ENCODE data around the gene SLC11A1. TPM values are rescaled to one million over a fixed set of nuclear protein-coding genes. Genes with fewer than 3 reads are reported as not detected.

Gene SLC11A1
- total RNA-seq, 2 experiments from 2014 or later: 0.21 to 0.29 TPM

DNA sequence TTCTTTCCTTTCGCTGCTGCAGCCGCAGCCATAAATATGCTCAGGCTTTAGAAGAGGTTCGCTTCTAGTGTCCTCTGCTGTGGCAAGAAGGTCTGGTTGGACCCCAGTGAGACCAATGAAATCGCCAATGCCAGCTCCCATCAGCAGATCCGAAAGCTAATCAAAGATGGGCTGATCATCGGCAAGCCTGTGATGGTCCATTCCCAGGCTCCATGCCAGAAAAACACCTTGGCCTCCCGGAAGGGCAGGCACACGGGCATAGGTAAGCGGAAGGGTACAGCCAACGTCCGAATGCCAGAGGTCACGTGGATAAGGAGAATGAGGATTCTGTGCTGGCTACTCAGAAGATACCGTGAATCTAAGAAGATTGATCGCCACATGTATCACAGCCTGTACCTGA, 28.0 kb upstream of the SLC11A1 start:
- DNase-seq: no peak
- Mint-ChIP-seq H3K36me3 (ENCODE audit: low read depth) (no peaks in the 10 kb centered on the region), H3K27me3 (ENCODE audit: low read depth) (peaks cover 6% of the 10 kb centered on the region), H3K27ac (no peak overlapping the region), H3K4me1 (ENCODE audit: low read depth) (no peaks in the 10 kb centered on the region), H3K9me3 (ENCODE audit: insufficient read depth) (peaks cover 21% of the 10 kb centered on the region), H3K4me3 (no peak overlapping the region)
- no peak for ATAC-seq
- ChIA-PET CTCF (interaction anchor here (5.8 kb wide), 1 partner anchor 51 kb away, joined by 62 read pairs; no protein-coding TSS in a partner anchor), POLR2A (no interaction called here)

DNA sequence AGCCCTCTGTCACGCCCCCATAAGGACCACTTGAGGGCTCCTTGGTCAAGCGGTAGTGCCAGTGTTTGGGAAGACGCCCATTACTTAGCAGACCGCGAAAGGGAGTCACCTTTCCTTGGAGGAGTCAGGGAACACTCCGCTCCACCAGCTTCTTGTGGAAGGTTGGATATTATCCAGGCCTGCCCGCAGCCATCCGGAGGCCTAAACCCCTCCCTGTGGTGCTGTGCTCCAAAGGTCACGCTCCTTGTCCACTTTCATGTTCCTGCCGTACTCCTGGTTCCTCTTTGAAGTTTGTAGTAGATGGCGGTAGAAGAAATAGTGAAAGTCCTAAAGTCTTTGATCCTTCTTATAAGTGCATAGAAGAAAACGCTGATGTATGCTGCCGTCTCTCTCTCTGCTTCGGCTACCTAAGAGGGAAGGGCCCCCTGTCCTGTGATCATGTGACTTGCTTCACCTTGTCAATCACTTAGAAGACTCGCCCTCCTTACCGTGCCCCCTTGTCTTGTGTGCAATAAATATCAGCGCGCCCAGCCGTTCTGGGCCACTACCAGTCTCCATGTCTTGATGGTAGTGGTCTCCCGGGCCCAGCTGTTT, 27.1 kb upstream of the SLC11A1 start:
- Mint-ChIP-seq H3K27me3 (ENCODE audit: low read depth) (peaks cover 6% of the 10 kb centered on the region), H3K36me3 (ENCODE audit: low read depth) (no peaks in the 10 kb centered on the region), H3K27ac (no peak overlapping the region), H3K4me1 (ENCODE audit: low read depth) (no peaks in the 10 kb centered on the region), H3K4me3 (no peak overlapping the region), H3K9me3 (ENCODE audit: insufficient read depth) (peaks cover 16% of the 10 kb centered on the region)
- ATAC-seq (no peak), DNase-seq (no peak)
- CTCF ChIA-PET: interaction anchor here (1.3 to 5.8 kb wide), 4 partner anchors 33 to 83 kb away, joined by 3 to 62 read pairs (median 14); no protein-coding TSS in a partner anchor
- POLR2A ChIA-PET: no interaction called here

DNA sequence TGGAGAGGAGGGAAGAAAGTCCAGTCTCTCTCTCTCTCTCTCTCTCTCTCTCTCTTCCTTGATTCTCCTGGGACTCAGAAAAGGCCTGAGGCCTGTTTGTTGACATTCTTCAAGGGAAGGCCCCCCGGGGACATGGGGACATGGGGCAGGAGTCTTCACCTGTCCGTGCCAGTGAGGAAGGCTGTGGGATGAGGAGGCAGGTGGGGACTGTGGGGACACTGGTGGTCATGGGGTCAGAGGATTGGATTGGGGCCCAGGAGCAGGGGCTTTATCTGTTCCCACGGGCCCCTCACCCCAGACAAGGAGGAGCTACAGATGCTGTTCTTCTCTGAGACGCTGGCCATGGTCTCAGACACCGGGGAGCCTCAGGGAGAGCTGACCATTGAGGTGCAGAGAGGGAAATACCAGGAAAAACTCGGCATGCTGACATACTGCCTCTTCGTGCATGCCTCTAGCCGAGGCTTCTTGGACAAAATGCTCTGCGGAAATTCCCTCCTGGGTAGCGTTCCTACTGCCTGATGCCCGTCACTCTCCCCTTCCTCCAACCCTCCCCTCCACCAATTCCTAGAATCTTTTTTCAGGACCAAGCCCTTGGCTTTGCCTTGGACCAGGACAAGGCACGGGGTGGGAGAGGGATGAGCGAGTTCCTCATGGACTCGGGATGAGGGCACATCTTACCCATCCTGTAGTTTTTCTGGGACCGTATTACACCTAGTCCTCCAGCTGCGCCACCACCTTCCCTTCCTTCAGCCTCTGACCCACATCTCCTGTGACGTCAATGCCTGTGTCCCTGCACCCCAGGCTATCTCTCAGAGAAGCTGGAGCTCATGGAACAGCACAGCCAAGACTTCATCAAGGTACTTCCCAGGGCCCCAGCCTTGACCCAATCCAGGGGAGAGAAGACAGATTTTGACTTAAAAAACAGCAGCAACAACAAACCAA, 24.6 kb upstream of the SLC11A1 start:
- peaks cover under 1% of the 10 kb centered on the region for H3K9me3 Mint-ChIP-seq (ENCODE audit: insufficient read depth)
- H3K36me3 Mint-ChIP-seq (ENCODE audit: low read depth): no peaks in the 10 kb centered on the region
- ChIA-PET CTCF (interaction anchor here (0.6 to 5.8 kb wide), 19 partner anchors 10 to 105 kb away, joined by 3 to 62 read pairs (median 6); no protein-coding TSS in a partner anchor), POLR2A (no interaction called here)
- H3K4me3 Mint-ChIP-seq: no peak overlapping the region
- H3K27me3 Mint-ChIP-seq (ENCODE audit: low read depth): peaks cover 6% of the 10 kb centered on the region
- peak overlapping the region; percentile 66 for H3K27ac Mint-ChIP-seq
- DNase-seq (no peak), ATAC-seq (no peak)
- peaks cover 2% of the 10 kb centered on the region for H3K4me1 Mint-ChIP-seq (ENCODE audit: low read depth)

DNA sequence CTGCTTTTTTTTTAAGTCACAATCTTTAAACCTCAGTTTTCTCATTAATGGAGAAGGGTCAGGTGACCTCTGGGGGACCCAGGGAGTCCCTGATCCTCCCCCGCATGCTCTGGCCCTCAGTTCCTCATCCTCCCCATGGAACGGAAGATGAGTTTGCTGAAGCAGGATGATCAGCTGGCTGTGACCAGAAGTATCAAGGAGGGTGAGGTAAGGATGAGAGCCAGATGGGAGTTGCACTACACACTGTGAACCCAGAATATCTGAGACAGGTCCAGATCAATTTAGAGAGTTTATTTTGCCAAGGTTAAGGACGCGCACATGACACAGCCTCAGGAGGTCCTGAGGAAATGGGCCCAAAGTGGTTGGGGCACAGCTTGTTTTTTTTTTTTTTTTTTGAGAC, 21.6 kb upstream of the SLC11A1 start:
- ChIA-PET CTCF (no interaction called here), POLR2A (no interaction called here)
- Mint-ChIP-seq H3K4me3 (no peak overlapping the region), H3K4me1 (ENCODE audit: low read depth) (peaks cover 6% of the 10 kb centered on the region), H3K27ac (no peak overlapping the region), H3K27me3 (ENCODE audit: low read depth) (peaks cover 5% of the 10 kb centered on the region), H3K36me3 (ENCODE audit: low read depth) (no peaks in the 10 kb centered on the region), H3K9me3 (ENCODE audit: insufficient read depth) (no peaks in the 10 kb centered on the region)
- no peak for DNase-seq
- ATAC-seq: no peak

DNA sequence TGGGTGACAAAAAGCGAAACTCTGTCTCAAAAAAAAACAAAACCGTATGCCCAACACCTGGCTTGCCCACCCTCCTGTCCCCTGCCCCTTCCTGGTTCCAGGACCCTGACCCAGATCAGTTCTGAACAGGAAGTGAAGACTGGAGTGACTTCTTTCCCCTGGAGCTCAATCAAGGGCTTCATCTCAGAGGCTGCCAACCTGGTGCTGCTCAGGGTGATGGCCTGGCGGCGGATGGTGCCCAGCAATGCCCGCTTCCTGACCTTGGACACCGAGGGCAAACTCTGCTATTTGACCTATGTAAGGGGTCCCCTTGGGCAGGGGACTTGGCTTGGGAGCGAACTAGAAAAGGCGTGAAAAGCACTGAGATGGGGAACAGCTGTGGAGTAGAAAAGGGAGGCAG, 19.5 kb upstream of the SLC11A1 start:
- Mint-ChIP-seq H3K27me3 (ENCODE audit: low read depth) (peaks cover 5% of the 10 kb centered on the region), H3K4me1 (ENCODE audit: low read depth) (peaks cover 18% of the 10 kb centered on the region), H3K9me3 (ENCODE audit: insufficient read depth) (no peaks in the 10 kb centered on the region), H3K36me3 (ENCODE audit: low read depth) (no peaks in the 10 kb centered on the region), H3K27ac (peak overlapping the region; percentile 67), H3K4me3 (no peak overlapping the region)
- no peak for DNase-seq
- POLR2A ChIA-PET: interaction anchor here (0.6 kb wide), 1 partner anchor 12 kb away, joined by 3 read pairs; no protein-coding TSS in a partner anchor
- no peak for ATAC-seq
- CTCF ChIA-PET: interaction anchor here (0.6 to 0.9 kb wide), 2 partner anchors 34 to 91 kb away, joined by 3 read pairs; no protein-coding TSS in a partner anchor

DNA sequence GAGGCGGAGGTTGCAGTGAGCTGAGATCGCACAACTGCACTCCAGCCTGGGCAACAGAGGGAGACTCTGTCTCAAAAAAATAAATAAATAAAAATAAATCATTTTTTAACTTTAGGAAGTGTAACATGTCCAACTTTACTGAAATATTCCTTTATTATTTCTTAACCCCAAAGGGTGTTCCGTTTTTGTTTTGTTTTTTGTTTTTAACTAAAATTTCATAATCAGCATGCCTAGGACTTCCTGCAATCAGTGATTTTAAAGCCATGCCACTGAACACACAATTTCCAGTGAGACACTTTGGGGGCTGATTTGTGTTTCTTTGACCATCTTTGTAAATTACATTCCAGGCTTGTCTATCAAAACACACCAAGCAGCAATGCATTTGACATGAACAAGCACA, 18.3 kb upstream of the SLC11A1 start:
- no peaks in the 10 kb centered on the region for H3K9me3 Mint-ChIP-seq (ENCODE audit: insufficient read depth)
- ChIA-PET CTCF (no interaction called here), POLR2A (interaction anchor here (0.6 kb wide), 1 partner anchor 25 kb away, joined by 4 read pairs; no protein-coding TSS in a partner anchor)
- H3K36me3 Mint-ChIP-seq (ENCODE audit: low read depth): peaks cover 2% of the 10 kb centered on the region
- no peak for DNase-seq
- H3K27ac Mint-ChIP-seq: no peak overlapping the region
- H3K27me3 Mint-ChIP-seq (ENCODE audit: low read depth): peaks cover 8% of the 10 kb centered on the region
- peaks cover 27% of the 10 kb centered on the region for H3K4me1 Mint-ChIP-seq (ENCODE audit: low read depth)
- no peak overlapping the region for H3K4me3 Mint-ChIP-seq
- ATAC-seq: no peak

DNA sequence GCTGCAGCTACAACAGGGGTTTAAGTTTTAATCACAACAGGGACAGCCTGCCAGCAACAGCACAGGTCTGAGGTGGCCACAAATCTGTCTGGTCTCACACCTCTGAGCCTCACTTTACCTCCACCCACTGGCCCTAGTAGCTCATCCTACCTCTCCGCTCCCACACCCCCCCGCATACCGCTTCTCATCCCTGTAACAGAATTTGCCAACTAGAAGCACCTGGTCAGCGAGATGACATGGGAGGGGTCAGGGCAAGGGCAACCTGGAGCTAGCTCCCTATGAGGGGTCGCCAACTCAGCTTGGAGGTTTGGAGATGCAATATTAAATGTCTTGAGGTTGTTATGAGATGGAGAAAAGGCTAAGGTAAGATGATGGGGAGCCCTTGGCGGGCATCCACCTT, 17.9 kb upstream of the SLC11A1 start:
- CTCF ChIA-PET: no interaction called here
- Mint-ChIP-seq H3K4me3 (no peak overlapping the region), H3K9me3 (ENCODE audit: insufficient read depth) (no peaks in the 10 kb centered on the region), H3K27ac (no peak overlapping the region), H3K4me1 (ENCODE audit: low read depth) (peaks cover 31% of the 10 kb centered on the region), H3K27me3 (ENCODE audit: low read depth) (peaks cover 10% of the 10 kb centered on the region), H3K36me3 (ENCODE audit: low read depth) (peaks cover 2% of the 10 kb centered on the region)
- ATAC-seq (no peak), DNase-seq (no peak)
- POLR2A ChIA-PET: no interaction called here

DNA sequence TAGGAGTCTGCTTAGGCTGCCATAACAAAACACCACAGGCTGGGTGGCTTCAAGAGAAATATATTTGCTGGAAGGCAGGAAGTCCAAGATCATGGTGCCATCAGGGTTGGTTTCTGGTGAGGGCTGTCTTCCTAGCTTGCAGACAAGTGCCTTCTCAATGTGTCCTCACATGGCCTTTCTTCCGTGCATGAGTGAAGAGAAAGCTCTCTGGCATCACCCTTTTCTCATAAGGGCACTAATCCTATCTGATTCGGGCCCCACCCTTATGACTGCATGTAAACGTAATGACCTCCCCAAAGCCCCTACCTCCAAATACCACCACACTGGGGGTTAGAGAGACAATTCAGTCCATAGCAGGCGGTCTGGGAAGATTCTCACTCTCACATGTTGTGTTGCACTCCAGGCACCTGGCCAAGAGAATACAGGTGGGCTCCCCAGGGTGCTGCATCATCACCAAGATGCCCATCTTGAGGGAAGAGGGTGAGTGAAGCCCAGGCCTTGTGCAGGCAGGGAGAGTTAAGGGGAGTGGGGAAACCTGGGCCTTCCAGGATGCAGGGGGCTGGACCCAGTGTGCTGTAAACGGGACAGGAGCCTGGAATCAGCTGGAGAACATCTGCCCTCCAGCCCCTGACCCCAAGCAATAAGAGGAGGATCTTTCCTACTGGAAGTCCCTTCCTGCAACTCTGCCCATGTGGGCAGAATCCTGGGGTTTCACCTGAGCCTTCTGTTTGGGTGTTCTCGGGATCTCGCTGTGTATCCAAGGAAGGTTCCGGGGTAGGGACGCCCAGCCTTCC, 15.3 kb upstream of the SLC11A1 start:
- ChIA-PET POLR2A (interaction anchor here (1.0 to 1.6 kb wide), 2 partner anchors 11 to 30 kb away, joined by 3 to 5 read pairs; no protein-coding TSS in a partner anchor), CTCF (interaction anchor here (0.9 to 1.5 kb wide), 4 partner anchors 8 to 94 kb away, joined by 3 to 7 read pairs (median 4); partner anchors contain the start of gene CATIP)
- ATAC-seq: no peak
- DNase-seq: no peak
- Mint-ChIP-seq H3K27me3 (ENCODE audit: low read depth) (peaks cover 16% of the 10 kb centered on the region), H3K9me3 (ENCODE audit: insufficient read depth) (no peaks in the 10 kb centered on the region), H3K27ac (peak overlapping the region; percentile 75), H3K4me1 (ENCODE audit: low read depth) (peaks cover 36% of the 10 kb centered on the region), H3K4me3 (peak overlapping the region; percentile 78), H3K36me3 (ENCODE audit: low read depth) (peaks cover 2% of the 10 kb centered on the region)

DNA sequence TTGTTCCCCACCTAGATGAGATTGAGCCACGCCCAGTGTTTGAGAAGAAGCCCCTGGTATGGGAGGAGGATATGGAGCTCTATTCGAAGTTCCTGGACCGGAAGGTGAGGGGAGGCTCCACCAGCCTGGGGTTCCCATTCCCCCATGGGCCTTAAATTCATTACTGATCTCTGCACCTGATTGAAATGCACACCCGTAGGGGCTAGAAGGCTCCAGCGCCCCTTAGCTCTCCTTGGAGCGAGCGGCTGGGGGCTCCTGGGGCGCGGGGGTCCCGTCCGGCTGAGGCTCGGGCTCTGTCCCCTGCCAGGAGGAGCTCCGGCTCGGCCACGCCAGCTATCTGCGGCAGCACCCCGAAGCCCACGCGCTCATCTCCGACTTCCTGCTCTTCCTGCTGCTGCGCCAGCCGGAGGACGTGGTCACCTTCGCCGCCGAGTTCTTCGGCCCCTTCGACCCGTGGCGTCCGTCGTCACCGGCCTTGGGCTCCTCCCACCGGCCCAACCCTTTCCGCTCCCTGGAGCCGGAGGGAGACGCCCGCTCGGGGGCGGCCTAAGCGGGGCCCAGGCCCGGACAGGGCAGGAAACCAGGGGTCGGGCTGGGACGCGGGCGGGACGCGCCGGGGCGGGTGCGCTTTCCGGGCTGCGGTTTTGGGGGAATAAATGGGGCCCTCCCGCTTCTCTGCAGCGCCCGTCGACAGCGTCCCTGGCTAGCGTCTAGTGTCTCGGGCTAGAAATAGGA, 14.5 kb upstream of the SLC11A1 start:
- no peaks in the 10 kb centered on the region for H3K9me3 Mint-ChIP-seq (ENCODE audit: insufficient read depth)
- peak; percentile 96 for ATAC-seq
- peaks cover 36% of the 10 kb centered on the region for H3K4me1 Mint-ChIP-seq (ENCODE audit: low read depth)
- peak overlapping the region; percentile 78 for H3K4me3 Mint-ChIP-seq
- H3K27me3 Mint-ChIP-seq (ENCODE audit: low read depth): peaks cover 16% of the 10 kb centered on the region
- H3K36me3 Mint-ChIP-seq (ENCODE audit: low read depth): peaks cover 2% of the 10 kb centered on the region
- POLR2A ChIA-PET: interaction anchor here (1.0 to 1.6 kb wide), 2 partner anchors 10 to 29 kb away, joined by 3 to 5 read pairs; no protein-coding TSS in a partner anchor
- peak; percentile 80 for DNase-seq
- H3K27ac Mint-ChIP-seq: peak overlapping the region; percentile 75
- CTCF ChIA-PET: interaction anchor here (0.6 to 1.5 kb wide), 5 partner anchors 9 to 94 kb away, joined by 3 to 7 read pairs (median 3); partner anchors contain the start of gene CATIP

DNA sequence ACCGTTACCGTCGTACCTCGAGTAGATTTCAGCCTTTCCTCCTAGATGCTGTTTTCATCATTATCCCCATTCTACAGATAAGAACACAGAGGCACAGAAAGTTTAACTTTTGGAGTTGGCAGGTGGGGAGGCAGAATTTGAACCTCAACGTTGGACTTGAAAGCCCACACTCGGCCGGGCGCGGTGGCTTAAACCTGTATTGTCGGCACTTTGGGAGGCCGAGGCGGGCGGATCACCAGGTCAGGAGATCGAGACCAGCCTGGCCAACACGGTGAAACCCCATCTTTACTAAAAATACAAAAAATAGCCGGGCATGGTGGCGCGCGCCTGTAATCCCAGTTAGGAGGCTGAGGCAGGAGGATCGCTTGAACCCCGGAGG, 13.9 kb upstream of the SLC11A1 start:
- ATAC-seq: no peak
- Mint-ChIP-seq H3K4me1 (ENCODE audit: low read depth) (peaks cover 33% of the 10 kb centered on the region), H3K27ac (peak overlapping the region; percentile 75), H3K27me3 (ENCODE audit: low read depth) (peaks cover 12% of the 10 kb centered on the region), H3K4me3 (peak overlapping the region; percentile 78), H3K9me3 (ENCODE audit: insufficient read depth) (no peaks in the 10 kb centered on the region), H3K36me3 (ENCODE audit: low read depth) (peaks cover 2% of the 10 kb centered on the region)
- POLR2A ChIA-PET: interaction anchor here (0.7 to 1.6 kb wide), 3 partner anchors 9 to 82 kb away, joined by 3 to 5 read pairs (median 3); no protein-coding TSS in a partner anchor
- DNase-seq: no peak
- CTCF ChIA-PET: interaction anchor here (0.6 to 2.9 kb wide), 6 partner anchors 10 to 95 kb away, joined by 3 to 7 read pairs (median 4); partner anchors contain the start of gene CATIP
